ENCODE measurements around the gene CAPN9. TPM values are rescaled to one million over a fixed set of nuclear protein-coding genes. Genes with fewer than 3 reads are reported as not detected.

The CAPN9 gene
- total and polyA plus RNA-seq, 9 of the 15 experiments (the other 6 are each of a cell fraction or from before 2014, with no cell fraction given) = not detected

DNA sequence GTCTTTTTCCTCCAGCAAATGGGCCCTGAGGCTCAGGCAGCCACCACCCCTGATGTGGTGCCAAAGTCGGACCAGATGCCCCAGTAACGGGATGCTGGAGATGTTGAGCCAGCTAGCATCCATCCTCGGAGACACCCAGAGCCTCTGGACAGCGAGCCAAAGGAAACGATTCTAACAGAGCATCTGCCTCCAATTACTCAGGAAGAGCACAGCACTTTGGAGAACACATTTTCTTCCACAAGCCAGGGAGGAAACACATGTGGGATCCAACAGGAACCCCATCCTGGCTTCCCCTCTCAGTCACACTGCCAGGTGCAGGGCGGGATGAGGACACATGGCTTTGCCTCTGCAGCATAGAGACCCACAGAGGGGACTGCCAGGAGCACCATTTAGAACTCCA, 76.2 kb downstream of the CAPN9 start:
- Histone ChIP-seq H3K27me3 (ENCODE audit: control insufficient read depth in 2 of 2, insufficient read depth in 2 of 2, low read length in 2 of 2) (peaks cover 30 to 67% of the 10 kb centered on the region in 2 experiments; a peak in 4 of 5 replicates), H3K9me1 (ENCODE audit: control insufficient read depth, insufficient read depth, low read length) (no peaks in the 10 kb centered on the region), H4K20me1 (replicated peaks; ENCODE audit: control insufficient read depth, insufficient read depth, low read length) (no peaks in the 10 kb centered on the region), H3K9me3 (replicated peaks; ENCODE audit: control insufficient read depth, insufficient read depth, low read depth, low read length) (no peaks in the 10 kb centered on the region), H3K4me1 (replicated peaks in 1 of 2; ENCODE audit: control insufficient read depth in 2 of 2, insufficient read depth in 2 of 2, low read length in 2 of 2) (peaks cover 0 to 6% of the 10 kb centered on the region in 2 experiments; a peak in 3 of 5 replicates), H3K4me3 (no peak overlapping the region), H3K36me3 (ENCODE audit: control insufficient read depth, insufficient read depth, low read length) (no peaks in the 10 kb centered on the region), H3K4me2 (ENCODE audit: insufficient read depth, low read length) (no peak overlapping the region), H2AFZ (ENCODE audit: low read depth, low read length) (no peak overlapping the region), H3K79me2 (ENCODE audit: control insufficient read depth, insufficient read depth, low read length) (no peaks in the 10 kb centered on the region), H3K9ac (ENCODE audit: insufficient read depth in 1 of 2, low read depth in 2 of 2, low read length in 2 of 2) (no peak overlapping the region), H3K27ac (ENCODE audit: extremely low read depth, low read depth, low read length) (no peak overlapping the region)
- intact Hi-C loops (cut with micrococcal nuclease) (no loop called here), in situ Hi-C loops (cut with MboI) (no loop called here)
- CTCF ChIA-PET (ENCODE audit: low intra/inter-chr PET ratio) = no interaction called here
- no TSS peak for BruUV-seq (replicated peaks)
- ATAC-seq (no peak; the same call in 2 of the 3 replicates), FAIRE-seq (no peak), DNase-seq (ENCODE audit: extremely low read depth in 1 of 4, low spot score in 3 of 4) (no peak)
- 7% methylated on average over 6 of the region's 6 CpGs for WGBS (ENCODE audit: insufficient coverage, low coverage, missing lambda C conversion rate)
- POLR2A ChIA-PET = no interaction called here
- TF ChIP-seq ESRRA (IDR thresholded peaks at IDR 0.05; ENCODE audit: borderline replicate concordance, low read depth) (no peak), ZNF239 (CRISPR knock-in tag; IDR thresholded peaks at IDR 0.05) (no peak), ZNF263 (CRISPR knock-in tag; IDR thresholded peaks at IDR 0.05; ENCODE audit: borderline replicate concordance) (no peak), SMAD3 (CRISPR knock-in tag; conservative IDR thresholded peaks at IDR 0.05) (no peak), ZFPM2 (CRISPR knock-in tag; IDR thresholded peaks at IDR 0.05) (no peak), PHF21A (IDR thresholded peaks at IDR 0.05; ENCODE audit: borderline replicate concordance, low read depth) (no peak), EP300 (IDR thresholded peaks at IDR 0.05; ENCODE audit: low read length) (no peak), GTF2F1 (IDR thresholded peaks at IDR 0.05; ENCODE audit: low read depth, low read length) (no peak), HOXB6 (CRISPR knock-in tag; IDR thresholded peaks at IDR 0.05; ENCODE audit: borderline replicate concordance) (no peak), RFX7 (CRISPR knock-in tag; IDR thresholded peaks at IDR 0.05) (no peak)
- TF ChIP-seq, protein P1, sequence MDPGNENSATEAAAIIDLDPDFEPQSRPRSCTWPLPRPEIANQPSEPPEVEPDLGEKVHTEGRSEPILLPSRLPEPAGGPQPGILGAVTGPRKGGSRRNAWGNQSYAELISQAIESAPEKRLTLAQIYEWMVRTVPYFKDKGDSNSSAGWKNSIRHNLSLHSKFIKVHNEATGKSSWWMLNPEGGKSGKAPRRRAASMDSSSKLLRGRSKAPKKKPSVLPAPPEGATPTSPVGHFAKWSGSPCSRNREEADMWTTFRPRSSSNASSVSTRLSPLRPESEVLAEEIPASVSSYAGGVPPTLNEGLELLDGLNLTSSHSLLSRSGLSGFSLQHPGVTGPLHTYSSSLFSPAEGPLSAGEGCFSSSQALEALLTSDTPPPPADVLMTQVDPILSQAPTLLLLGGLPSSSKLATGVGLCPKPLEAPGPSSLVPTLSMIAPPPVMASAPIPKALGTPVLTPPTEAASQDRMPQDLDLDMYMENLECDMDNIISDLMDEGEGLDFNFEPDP (CRISPR knock-in tag; IDR thresholded peaks at IDR 0.05) = no peak
- TF ChIP-seq, protein P2, sequence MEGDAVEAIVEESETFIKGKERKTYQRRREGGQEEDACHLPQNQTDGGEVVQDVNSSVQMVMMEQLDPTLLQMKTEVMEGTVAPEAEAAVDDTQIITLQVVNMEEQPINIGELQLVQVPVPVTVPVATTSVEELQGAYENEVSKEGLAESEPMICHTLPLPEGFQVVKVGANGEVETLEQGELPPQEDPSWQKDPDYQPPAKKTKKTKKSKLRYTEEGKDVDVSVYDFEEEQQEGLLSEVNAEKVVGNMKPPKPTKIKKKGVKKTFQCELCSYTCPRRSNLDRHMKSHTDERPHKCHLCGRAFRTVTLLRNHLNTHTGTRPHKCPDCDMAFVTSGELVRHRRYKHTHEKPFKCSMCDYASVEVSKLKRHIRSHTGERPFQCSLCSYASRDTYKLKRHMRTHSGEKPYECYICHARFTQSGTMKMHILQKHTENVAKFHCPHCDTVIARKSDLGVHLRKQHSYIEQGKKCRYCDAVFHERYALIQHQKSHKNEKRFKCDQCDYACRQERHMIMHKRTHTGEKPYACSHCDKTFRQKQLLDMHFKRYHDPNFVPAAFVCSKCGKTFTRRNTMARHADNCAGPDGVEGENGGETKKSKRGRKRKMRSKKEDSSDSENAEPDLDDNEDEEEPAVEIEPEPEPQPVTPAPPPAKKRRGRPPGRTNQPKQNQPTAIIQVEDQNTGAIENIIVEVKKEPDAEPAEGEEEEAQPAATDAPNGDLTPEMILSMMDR (IDR thresholded peaks at IDR 0.05 in 2 of 3, conservative IDR thresholded peaks at IDR 0.05 in 1 of 3; ENCODE audit: insufficient read depth in 2 of 3, low read depth in 1 of 3, low read length in 3 of 3) = no peak
- TF ChIP-seq, protein P3, sequence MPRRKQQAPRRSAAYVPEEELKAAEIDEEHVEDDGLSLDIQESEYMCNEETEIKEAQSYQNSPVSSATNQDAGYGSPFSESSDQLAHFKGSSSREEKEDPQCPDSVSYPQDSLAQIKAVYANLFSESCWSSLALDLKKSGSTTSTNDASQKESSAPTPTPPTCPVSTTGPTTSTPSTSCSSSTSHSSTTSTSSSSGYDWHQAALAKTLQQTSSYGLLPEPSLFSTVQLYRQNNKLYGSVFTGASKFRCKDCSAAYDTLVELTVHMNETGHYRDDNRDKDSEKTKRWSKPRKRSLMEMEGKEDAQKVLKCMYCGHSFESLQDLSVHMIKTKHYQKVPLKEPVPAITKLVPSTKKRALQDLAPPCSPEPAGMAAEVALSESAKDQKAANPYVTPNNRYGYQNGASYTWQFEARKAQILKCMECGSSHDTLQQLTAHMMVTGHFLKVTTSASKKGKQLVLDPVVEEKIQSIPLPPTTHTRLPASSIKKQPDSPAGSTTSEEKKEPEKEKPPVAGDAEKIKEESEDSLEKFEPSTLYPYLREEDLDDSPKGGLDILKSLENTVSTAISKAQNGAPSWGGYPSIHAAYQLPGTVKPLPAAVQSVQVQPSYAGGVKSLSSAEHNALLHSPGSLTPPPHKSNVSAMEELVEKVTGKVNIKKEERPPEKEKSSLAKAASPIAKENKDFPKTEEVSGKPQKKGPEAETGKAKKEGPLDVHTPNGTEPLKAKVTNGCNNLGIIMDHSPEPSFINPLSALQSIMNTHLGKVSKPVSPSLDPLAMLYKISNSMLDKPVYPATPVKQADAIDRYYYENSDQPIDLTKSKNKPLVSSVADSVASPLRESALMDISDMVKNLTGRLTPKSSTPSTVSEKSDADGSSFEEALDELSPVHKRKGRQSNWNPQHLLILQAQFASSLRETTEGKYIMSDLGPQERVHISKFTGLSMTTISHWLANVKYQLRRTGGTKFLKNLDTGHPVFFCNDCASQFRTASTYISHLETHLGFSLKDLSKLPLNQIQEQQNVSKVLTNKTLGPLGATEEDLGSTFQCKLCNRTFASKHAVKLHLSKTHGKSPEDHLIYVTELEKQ (CRISPR knock-in tag; IDR thresholded peaks at IDR 0.05) = no peak
- TF ChIP-seq, protein P4, sequence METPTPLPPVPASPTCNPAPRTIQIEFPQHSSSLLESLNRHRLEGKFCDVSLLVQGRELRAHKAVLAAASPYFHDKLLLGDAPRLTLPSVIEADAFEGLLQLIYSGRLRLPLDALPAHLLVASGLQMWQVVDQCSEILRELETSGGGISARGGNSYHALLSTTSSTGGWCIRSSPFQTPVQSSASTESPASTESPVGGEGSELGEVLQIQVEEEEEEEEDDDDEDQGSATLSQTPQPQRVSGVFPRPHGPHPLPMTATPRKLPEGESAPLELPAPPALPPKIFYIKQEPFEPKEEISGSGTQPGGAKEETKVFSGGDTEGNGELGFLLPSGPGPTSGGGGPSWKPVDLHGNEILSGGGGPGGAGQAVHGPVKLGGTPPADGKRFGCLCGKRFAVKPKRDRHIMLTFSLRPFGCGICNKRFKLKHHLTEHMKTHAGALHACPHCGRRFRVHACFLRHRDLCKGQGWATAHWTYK (CRISPR knock-in tag; IDR thresholded peaks at IDR 0.05) = no peak
- TF ChIP-seq, protein P5, sequence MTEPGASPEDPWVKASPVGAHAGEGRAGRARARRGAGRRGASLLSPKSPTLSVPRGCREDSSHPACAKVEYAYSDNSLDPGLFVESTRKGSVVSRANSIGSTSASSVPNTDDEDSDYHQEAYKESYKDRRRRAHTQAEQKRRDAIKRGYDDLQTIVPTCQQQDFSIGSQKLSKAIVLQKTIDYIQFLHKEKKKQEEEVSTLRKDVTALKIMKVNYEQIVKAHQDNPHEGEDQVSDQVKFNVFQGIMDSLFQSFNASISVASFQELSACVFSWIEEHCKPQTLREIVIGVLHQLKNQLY (CRISPR knock-in tag; conservative IDR thresholded peaks at IDR 0.05) = no peak
